H9 (cell line): Measurements from ENCODE around the gene RGS3. TPM values are rescaled to one million over a fixed set of nuclear protein-coding genes. Genes with fewer than 3 reads are reported as not detected.
A peak's percentile ranks its signal among the peaks of the same experiment; 100 is the strongest.

Source experiments
- DNase-seq: peaks from one replicate; pipeline ENCODE4 v3.0.0-alpha.2; 2017
- H2AFZ ChIP-seq: one replicate; pipeline ENCODE4 v1.6.1; 2013; ENCODE audit warnings: mild to moderate bottlenecking, low read length, control low read depth, moderate library complexity
- H2AK5ac ChIP-seq: 2 replicates; pipeline ENCODE4 v1.6.1; 2013; ENCODE audit warnings: low read length, control low read depth, mixed read lengths; ENCODE audit not compliant: insufficient read length
- H2BK120ac ChIP-seq: one replicate; pipeline ENCODE4 v1.6.1; 2013; ENCODE audit warnings: low read depth, mild to moderate bottlenecking, low read length, control low read depth, inconsistent platforms; ENCODE audit not compliant: poor library complexity, severe bottlenecking
- H2BK12ac ChIP-seq: 2 replicates; pipeline ENCODE4 v1.6.1; 2013; ENCODE audit warnings: low read length, control low read depth, mixed read lengths, low read depth; ENCODE audit not compliant: insufficient read length
- H2BK15ac ChIP-seq: 2 replicates; pipeline ENCODE4 v1.6.1; 2013; ENCODE audit warnings: low read depth, low read length, control low read depth
- H2BK20ac ChIP-seq: one replicate; pipeline ENCODE4 v1.6.1; 2013; ENCODE audit warnings: low read depth, mild to moderate bottlenecking, low read length, control low read depth, inconsistent platforms; ENCODE audit not compliant: poor library complexity, severe bottlenecking
- H2BK5ac ChIP-seq: 2 replicates; pipeline ENCODE4 v1.6.1; 2013; ENCODE audit warnings: low read length, control low read depth, mixed read lengths; ENCODE audit not compliant: insufficient read length
- H3K14ac ChIP-seq: 2 replicates; pipeline ENCODE4 v1.6.1; 2013; ENCODE audit warnings: low read length, control low read depth; ENCODE audit not compliant: insufficient read depth
- H3K18ac ChIP-seq: 2 replicates; pipeline ENCODE4 v1.6.1; 2013; ENCODE audit warnings: low read depth, mild to moderate bottlenecking, mixed read lengths, low read length, control low read depth; ENCODE audit not compliant: insufficient read length
- H3K23ac ChIP-seq: 2 replicates; pipeline ENCODE4 v1.6.1; 2013; ENCODE audit warnings: low read length, control low read depth, mixed read lengths, low read depth; ENCODE audit not compliant: insufficient read length
- H3K23me2 ChIP-seq: 2 replicates; pipeline ENCODE4 v1.6.1; 2013; ENCODE audit warnings: low read depth, mild to moderate bottlenecking, mixed read lengths, low read length, control low read depth; ENCODE audit not compliant: insufficient read length, poor library complexity, severe bottlenecking
- H3K27ac ChIP-seq: 2 replicates; pipeline ENCODE4 v1.5.1; 2013; ENCODE audit warnings: low read length, control low read depth, mixed read lengths, low read depth; ENCODE audit not compliant: insufficient read length
- H3K27me3 ChIP-seq: 2 replicates; pipeline ENCODE4 v1.6.1; 2013; ENCODE audit warnings: low read length, control low read depth, inconsistent platforms; ENCODE audit not compliant: insufficient read depth
- H3K4ac ChIP-seq: 2 replicates; pipeline ENCODE4 v1.6.1; 2013; ENCODE audit warnings: low read depth, mild to moderate bottlenecking, control low read depth, inconsistent platforms, low read length, moderate library complexity
- H3K4me1 ChIP-seq: 2 replicates; pipeline ENCODE4 v1.6.1; 2013; ENCODE audit warnings: low read length, control low read depth, inconsistent platforms; ENCODE audit not compliant: insufficient read depth
- H3K4me2 ChIP-seq: 2 replicates; pipeline ENCODE4 v1.6.1; 2013; ENCODE audit warnings: low read length, control low read depth, mixed read lengths; ENCODE audit not compliant: insufficient read length, insufficient read depth
- H3K56ac ChIP-seq: 2 replicates; pipeline ENCODE4 v1.6.1; 2013; ENCODE audit warnings: low read depth, mild to moderate bottlenecking, mixed read lengths, low read length, control low read depth; ENCODE audit not compliant: insufficient read length
- H3K79me1 ChIP-seq: 2 replicates; pipeline ENCODE4 v1.6.1; 2013; ENCODE audit warnings: low read depth, mild to moderate bottlenecking, moderate library complexity, low read length, control low read depth, inconsistent platforms; ENCODE audit not compliant: insufficient read depth, poor library complexity, severe bottlenecking
- H3K79me2 ChIP-seq: 2 replicates; pipeline ENCODE4 v1.6.1; 2013; ENCODE audit warnings: low read length, control low read depth, inconsistent platforms; ENCODE audit not compliant: insufficient read depth
- H3K9ac ChIP-seq: 2 replicates; pipeline ENCODE4 v1.6.1; 2013; ENCODE audit warnings: low read length, control low read depth, mixed read lengths; ENCODE audit not compliant: insufficient read length; ENCODE audit errors: extremely low read depth
- H3K9me3 ChIP-seq: one replicate; pipeline ENCODE4 v1.6.1; 2013; ENCODE audit warnings: low read depth, low read length, inconsistent platforms; ENCODE audit not compliant: control insufficient read depth
- H3T11ph ChIP-seq: one replicate; pipeline ENCODE4 v1.6.1; 2013; ENCODE audit warnings: mild to moderate bottlenecking, low read length, control low read depth, inconsistent platforms
- H4K20me1 ChIP-seq: one replicate; pipeline ENCODE4 v1.6.1; 2013; ENCODE audit not compliant: control insufficient read depth, insufficient read length, insufficient read depth
- H4K5ac ChIP-seq: 2 replicates; pipeline ENCODE4 v1.6.1; 2013; ENCODE audit warnings: low read depth, mild to moderate bottlenecking, mixed read lengths, low read length, control low read depth; ENCODE audit not compliant: insufficient read length
- H4K8ac ChIP-seq: replicated peaks from 2 replicates; pipeline ENCODE4 v1.6.1; 2013; ENCODE audit warnings: low read length, control low read depth, mixed read lengths, low read depth; ENCODE audit not compliant: insufficient read length
- H4K91ac ChIP-seq: 2 replicates; pipeline ENCODE4 v1.6.1; 2013; ENCODE audit warnings: low read depth, mild to moderate bottlenecking, moderate library complexity, mixed read lengths, low read length, control low read depth; ENCODE audit not compliant: insufficient read length
- H3K27ac Mint-ChIP-seq, 3 experiments: 2 replicates in 2 of 3; 3 replicates in 1 of 3; pipeline ENCODE4 v1.8.0; 2020 to 2021; ENCODE audit warnings: mixed read lengths in 3 of 3, mild to moderate bottlenecking in 1 of 3, moderate library complexity in 1 of 3
- H3K27me3 Mint-ChIP-seq: 2 replicates; pipeline ENCODE4 v1.8.0; 2021; ENCODE audit warnings: low read depth, mild to moderate bottlenecking, moderate library complexity, mixed read lengths
- H3K36me3 Mint-ChIP-seq, 3 experiments: 2 replicates in 2 of 3; 3 replicates in 1 of 3; pipeline ENCODE4 v1.8.0; 2020 to 2021; ENCODE audit warnings: low read depth in 3 of 3, mixed read lengths in 3 of 3; ENCODE audit not compliant: insufficient read depth in 1 of 3
- H3K4me1 Mint-ChIP-seq, 2 experiments: 2 replicates each; pipeline ENCODE4 v1.8.0; 2020; ENCODE audit warnings: mixed read lengths in 2 of 2
- H3K4me3 Mint-ChIP-seq, 2 experiments: 2 replicates in 1 of 2; 3 replicates in 1 of 2; pipeline ENCODE4 v1.8.0; 2020 to 2021; ENCODE audit warnings: mild to moderate bottlenecking in 2 of 2, mixed read lengths in 2 of 2, moderate library complexity in 1 of 2
- H3K9me3 Mint-ChIP-seq, 2 experiments: 2 replicates in 1 of 2; 3 replicates in 1 of 2; pipeline ENCODE4 v1.8.0; 2020; ENCODE audit warnings: mild to moderate bottlenecking in 2 of 2, mixed read lengths in 2 of 2, moderate library complexity in 1 of 2
- CTCF ChIP-seq: fragments of 200-600 bp; sonication (generic); conservative IDR thresholded peaks from 3 replicates; pipeline ENCODE4 v1.8.0; 2021; ENCODE audit warnings: antibody characterized with exemption, mild to moderate bottlenecking
- WGBS: extraction: QIAGEN DNeasy Blood & Tissue Kit; methylation state at CpG from one replicate; pipeline ENCODE4 v1.1.7; 2013; ENCODE audit warnings: missing lambda C conversion rate, low lambda C conversion rate, mixed read lengths; ENCODE audit not compliant: insufficient read length; ENCODE audit errors: extremely low coverage; 5-methylcytosine and 5-hydroxymethylcytosine counted together
- total RNA-seq: library from RNA; stranded (reverse); gene quantifications from 2 replicates; pipeline ENCODE4 v1.2.1, GENCODE V29; 2021

The RGS3 gene
- total RNA-seq, 1 experiment from 2014 or later, result 13.9 TPM

- peaks cover 0 to 18% (median 15%) of the 10 kb centered on the region in 3 experiments; a peak in 5 of 7 replicates for H3K36me3 Mint-ChIP-seq
- H3K79me1 ChIP-seq, result no peaks in the 10 kb centered on the region
- no peak overlapping the region for H3K14ac ChIP-seq
- no peak overlapping the region for H2BK20ac ChIP-seq
- no peaks in the 10 kb centered on the region for H3K27me3 Mint-ChIP-seq
- no peak overlapping the region for H3K4me3 Mint-ChIP-seq
- no peaks in the 10 kb centered on the region for H3K4me1 ChIP-seq
- no peak overlapping the region for H3T11ph ChIP-seq
- no peak overlapping the region for H3K4me2 ChIP-seq
- no peak overlapping the region for H3K18ac ChIP-seq
- no peak overlapping the region for H3K56ac ChIP-seq
- no peak overlapping the region for H2BK120ac ChIP-seq
- H3K4ac ChIP-seq, result no peak overlapping the region
- no peak overlapping the region for H4K5ac ChIP-seq
- no peak overlapping the region for H4K91ac ChIP-seq
- H3K27ac Mint-ChIP-seq, result peak overlapping the region in 1 of 3 experiments; percentile 26; a peak in 2 of 7 replicates
- no peak overlapping the region for H2AFZ ChIP-seq
- H3K27me3 ChIP-seq, result no peaks in the 10 kb centered on the region
- H3K9me3 ChIP-seq, result no peaks in the 10 kb centered on the region
- H3K27ac ChIP-seq, result no peak overlapping the region
- peaks cover under 1 to 11% of the 10 kb centered on the region in 2 experiments; a peak in 3 of 4 replicates for H3K4me1 Mint-ChIP-seq
- H3K23me2 ChIP-seq, result no peaks in the 10 kb centered on the region
- H2AK5ac ChIP-seq, result no peak overlapping the region
- H3K9ac ChIP-seq, result no peak overlapping the region
- H3K9me3 Mint-ChIP-seq, result no peaks in the 10 kb centered on the region
- WGBS, result no CpG with 5 or more reads among the region's 10 CpGs
- H4K20me1 ChIP-seq, result no peaks in the 10 kb centered on the region
- H3K23ac ChIP-seq, result no peak overlapping the region
- no peak for DNase-seq
- no peak overlapping the region for H2BK12ac ChIP-seq
- H4K8ac ChIP-seq, result no peak overlapping the region
- no peak overlapping the region for H2BK15ac ChIP-seq
- no peak overlapping the region for H2BK5ac ChIP-seq
- no peaks in the 10 kb centered on the region for H3K79me2 ChIP-seq
- TF ChIP-seq CTCF, result no peak
These were observed 48.6 kb downstream of the RGS3 start for GRCh38 chr9:113511856-113512761.
